PFSK-1 (cell line): ENCODE results near the gene EYA2.

Experiments
- FOXP2 ChIP-seq: optimal IDR thresholded peaks from 2 replicates; pipeline ENCODE3; 2011; ENCODE audit warnings: borderline replicate concordance, control low read depth, inconsistent platforms; ENCODE audit not compliant: insufficient read depth; ENCODE audit errors: extremely low read length, extremely low read depth
- POLR2AphosphoS5 ChIP-seq: IDR thresholded peaks from 2 replicates; pipeline ENCODE4 v1.6.1; 2012; ENCODE audit warnings: low read depth, mild to moderate bottlenecking, control low read depth, low read length, moderate library complexity
- SIN3A ChIP-seq: IDR thresholded peaks from 2 replicates; pipeline ENCODE4 v1.6.1; 2012; ENCODE audit warnings: mild to moderate bottlenecking, low read length, moderate library complexity, borderline replicate concordance; ENCODE audit not compliant: insufficient read depth
- TAF1 ChIP-seq: IDR thresholded peaks from 2 replicates; pipeline ENCODE4 v1.6.1; 2012; ENCODE audit warnings: low read length, control low read depth, borderline replicate concordance; ENCODE audit not compliant: insufficient read depth
- TF ChIP-seq, protein P1 (sequence below), 2 experiments: IDR thresholded peaks; 2 replicates each; pipeline versions ENCODE4 v1.6.1 to v1.8.0; 2011 to 2012; ENCODE audit warnings: low read depth in 2 of 2, low read length in 2 of 2, control low read depth in 1 of 2, inconsistent platforms in 1 of 2, mild to moderate bottlenecking in 1 of 2, moderate library complexity in 1 of 2; ENCODE audit not compliant: insufficient read depth in 1 of 2

The EYA2 gene

DNA sequence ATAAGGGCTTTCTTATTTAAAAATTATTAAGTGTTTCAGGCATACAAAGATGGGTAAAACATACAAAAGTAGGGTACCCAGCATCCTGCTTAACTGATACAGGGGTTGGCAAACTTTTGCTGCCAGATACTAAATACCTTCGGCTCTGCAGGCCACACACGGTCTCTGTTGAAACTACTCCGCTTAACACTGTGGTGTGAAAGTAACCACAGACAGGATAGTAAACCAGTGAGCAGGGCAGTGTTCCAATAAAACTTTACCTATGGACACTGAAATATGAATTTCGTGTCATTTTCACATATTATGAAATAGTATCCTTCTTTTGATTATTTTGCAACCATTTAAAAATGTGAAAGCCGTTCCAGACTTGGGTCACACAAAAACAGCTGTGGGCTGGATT, 92.4 kb downstream of the EYA2 start:
- TF ChIP-seq POLR2AphosphoS5 (no peak), FOXP2 (no peak), SIN3A (no peak), TAF1 (no peak)
- TF ChIP-seq, protein P1, sequence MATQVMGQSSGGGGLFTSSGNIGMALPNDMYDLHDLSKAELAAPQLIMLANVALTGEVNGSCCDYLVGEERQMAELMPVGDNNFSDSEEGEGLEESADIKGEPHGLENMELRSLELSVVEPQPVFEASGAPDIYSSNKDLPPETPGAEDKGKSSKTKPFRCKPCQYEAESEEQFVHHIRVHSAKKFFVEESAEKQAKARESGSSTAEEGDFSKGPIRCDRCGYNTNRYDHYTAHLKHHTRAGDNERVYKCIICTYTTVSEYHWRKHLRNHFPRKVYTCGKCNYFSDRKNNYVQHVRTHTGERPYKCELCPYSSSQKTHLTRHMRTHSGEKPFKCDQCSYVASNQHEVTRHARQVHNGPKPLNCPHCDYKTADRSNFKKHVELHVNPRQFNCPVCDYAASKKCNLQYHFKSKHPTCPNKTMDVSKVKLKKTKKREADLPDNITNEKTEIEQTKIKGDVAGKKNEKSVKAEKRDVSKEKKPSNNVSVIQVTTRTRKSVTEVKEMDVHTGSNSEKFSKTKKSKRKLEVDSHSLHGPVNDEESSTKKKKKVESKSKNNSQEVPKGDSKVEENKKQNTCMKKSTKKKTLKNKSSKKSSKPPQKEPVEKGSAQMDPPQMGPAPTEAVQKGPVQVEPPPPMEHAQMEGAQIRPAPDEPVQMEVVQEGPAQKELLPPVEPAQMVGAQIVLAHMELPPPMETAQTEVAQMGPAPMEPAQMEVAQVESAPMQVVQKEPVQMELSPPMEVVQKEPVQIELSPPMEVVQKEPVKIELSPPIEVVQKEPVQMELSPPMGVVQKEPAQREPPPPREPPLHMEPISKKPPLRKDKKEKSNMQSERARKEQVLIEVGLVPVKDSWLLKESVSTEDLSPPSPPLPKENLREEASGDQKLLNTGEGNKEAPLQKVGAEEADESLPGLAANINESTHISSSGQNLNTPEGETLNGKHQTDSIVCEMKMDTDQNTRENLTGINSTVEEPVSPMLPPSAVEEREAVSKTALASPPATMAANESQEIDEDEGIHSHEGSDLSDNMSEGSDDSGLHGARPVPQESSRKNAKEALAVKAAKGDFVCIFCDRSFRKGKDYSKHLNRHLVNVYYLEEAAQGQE (IDR thresholded peaks at IDR 0.05; ENCODE audit: insufficient read depth in 1 of 2, low read depth in 2 of 2, low read length in 2 of 2): no peak

DNA sequence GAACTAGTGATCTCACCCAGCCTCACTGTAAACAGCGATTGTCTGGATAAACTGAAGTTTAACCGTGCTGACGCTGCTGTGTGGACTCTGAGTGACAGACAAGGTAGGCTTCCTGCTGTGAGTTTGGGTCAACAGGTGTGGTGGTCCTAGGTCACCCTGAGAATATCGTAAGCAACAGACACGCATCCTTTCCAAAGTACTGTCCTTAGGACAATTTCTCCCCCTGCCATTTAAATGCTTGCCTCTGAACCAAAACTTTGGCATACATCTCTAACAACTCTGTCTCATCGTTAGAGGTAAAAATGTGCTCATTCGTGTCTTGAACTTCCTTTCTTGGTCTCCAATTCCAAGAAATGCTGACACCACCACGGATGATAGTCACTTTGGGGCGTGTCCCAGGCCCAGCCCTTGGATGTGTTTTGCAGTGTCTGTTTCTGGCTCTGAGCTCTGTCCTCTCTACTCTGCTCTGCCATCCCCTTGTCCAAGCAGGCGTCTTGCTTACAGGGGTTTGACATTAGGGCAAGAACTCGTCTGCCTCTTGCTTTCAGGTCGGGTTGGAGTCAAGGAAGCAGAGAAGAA, 95.5 kb downstream of the EYA2 start:
- TF ChIP-seq, protein P1 (IDR thresholded peaks at IDR 0.05; ENCODE audit: insufficient read depth in 1 of 2, low read depth in 2 of 2, low read length in 2 of 2): no peak
- TF ChIP-seq SIN3A: no peak
- no peak for TF ChIP-seq FOXP2
- no peak for TF ChIP-seq POLR2AphosphoS5
- TF ChIP-seq TAF1: no peak

DNA sequence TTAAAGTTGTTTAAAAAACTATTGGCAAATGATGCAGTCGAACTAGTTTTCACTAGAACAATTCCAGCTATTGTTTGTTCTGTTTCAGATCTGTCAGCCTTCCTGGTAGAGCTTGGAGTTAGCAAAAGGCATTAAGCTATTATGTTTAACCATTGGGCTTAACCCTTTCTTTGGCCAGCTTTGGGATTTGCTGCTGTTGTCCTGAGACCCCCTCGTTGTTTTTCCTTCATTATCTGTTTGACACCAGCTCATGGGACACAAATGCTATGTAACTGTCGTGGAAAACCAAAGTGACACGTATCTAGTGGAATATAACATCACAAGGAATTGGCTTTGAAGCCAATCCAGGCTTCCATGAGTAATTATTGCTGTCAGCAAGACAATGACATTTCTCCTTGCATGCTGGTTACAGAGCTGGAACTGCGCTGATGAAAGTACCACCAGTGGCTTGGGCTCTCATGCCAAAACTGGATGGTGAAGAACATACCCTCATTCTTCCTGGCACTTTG, 96.0 kb downstream of the EYA2 start:
- TF ChIP-seq SIN3A (no peak), FOXP2 (no peak)
- TF ChIP-seq, protein P1 (IDR thresholded peaks at IDR 0.05; ENCODE audit: insufficient read depth in 1 of 2, low read depth in 2 of 2, low read length in 2 of 2): no peak

DNA sequence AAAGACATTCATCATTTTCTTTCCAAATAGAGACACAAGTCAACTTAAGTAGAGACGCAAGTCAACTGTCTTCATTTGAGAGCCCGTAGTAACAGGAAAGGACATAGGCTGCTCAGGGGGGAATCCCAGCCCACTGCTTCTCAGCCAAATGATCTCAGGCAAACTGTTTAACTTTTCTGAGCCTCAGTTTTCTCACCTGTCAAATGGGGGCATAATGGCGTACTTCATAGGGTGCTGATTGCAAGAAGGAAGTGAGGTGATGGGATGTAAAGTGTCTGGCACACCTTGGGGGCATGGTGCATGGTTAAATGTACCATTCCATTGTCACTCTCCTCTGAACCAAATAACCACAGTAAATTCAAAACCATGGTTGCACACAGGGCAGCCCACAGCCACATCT, 96.5 kb downstream of the EYA2 start:
- TF ChIP-seq TAF1 (no peak), SIN3A (no peak)

DNA sequence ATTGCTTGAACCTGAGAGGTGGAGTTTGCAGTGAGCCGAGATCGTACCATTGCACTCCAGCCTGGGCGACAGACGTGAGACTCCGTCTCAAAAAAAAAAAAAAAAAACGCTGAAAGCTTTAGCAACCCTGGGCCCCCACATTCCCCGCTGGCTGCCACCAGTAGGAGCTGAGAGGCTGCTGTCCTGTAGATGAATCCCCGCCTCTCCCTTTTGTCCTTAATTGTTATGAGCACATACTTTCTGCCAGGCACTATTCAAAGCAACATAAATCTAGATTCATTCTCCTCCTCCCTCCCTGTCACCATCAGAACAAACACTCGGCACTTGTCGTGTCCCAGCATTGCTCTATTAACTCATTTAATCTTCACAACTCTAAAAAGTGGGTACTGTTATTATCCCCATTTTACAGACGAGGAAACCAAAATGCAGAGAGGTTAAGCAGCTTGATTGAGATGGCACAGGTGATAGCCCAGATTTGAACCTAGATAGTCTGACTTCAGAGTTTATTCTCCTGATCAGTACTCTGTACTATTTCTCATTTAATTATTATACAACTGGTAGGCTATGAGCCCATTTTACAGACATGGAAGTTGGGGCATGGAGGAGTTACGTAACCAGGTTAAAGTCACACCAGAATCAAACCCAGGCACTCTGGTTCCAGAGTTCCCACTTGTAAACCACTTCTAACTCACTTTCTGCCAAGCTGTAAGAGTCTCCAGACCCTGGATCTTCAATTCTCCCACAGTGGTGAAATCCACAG, 97.4 kb downstream of the EYA2 start:
- TF ChIP-seq TAF1 (no peak), FOXP2 (no peak), POLR2AphosphoS5 (no peak), SIN3A (no peak)
- TF ChIP-seq, protein P1 (IDR thresholded peaks at IDR 0.05; ENCODE audit: insufficient read depth in 1 of 2, low read depth in 2 of 2, low read length in 2 of 2): no peak
